ENCODE results near the gene RBP2.

The RBP2 gene

GRCh38 chr3:139477710-139478640, 1.7 kb upstream of the RBP2 start:
- no peak for DNase-seq

- DNase-seq, result no peak
These were observed 3.1 kb downstream of the RBP2 start for GRCh38 chr3:139473155-139473771.

DNA sequence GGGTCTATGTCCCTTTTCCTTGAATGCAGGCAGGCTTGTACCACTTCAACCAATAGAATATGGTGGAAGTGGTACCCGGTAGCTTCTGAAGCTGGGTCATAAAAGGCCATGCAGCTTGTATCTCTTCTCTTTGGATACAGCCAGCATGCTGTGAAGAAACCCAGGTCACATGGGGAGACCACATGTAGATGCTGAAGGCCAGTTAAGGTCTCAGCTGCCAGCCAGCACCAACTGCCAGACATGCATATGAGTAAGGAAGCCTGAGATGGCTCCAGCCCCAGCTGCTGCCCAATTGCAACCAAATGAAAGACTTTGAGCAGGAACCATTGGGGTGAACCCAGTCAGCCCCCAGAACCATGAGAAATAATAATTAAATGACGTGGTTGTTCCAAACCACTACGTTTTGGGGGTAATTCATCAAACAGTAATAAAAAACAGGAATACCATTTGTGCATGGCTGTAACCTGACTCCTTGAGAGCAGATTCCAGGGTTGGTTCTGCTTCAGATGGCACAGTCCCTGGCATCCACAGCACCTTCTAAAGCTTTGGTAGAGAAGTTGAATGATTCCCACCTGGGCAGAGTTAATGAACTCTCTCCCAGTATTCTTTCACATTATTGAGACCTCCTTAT, 3.8 kb downstream of the RBP2 start:
- no peak for DNase-seq

DNA sequence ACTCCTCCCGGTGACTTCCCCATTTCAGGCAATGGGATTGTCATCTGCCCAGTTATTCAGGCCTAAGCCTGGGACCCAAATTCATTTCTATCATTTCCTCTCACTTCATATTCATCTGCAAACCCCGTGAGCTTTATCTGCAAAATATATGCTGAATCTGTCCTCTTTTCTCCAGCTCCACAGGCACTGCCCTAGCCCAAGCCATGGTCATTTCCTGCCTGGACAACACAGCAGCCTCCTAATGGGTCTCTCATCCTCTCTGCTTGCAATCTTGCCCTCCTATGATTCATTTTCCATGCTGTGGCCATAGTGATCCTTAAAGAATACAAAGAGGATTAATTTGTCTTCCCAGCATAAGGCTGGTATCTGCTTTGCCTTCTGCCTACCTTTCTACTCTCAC, 6.1 kb downstream of the RBP2 start:
- no peak for DNase-seq

- DNase-seq, result peak; percentile 80
These were observed 7.9 kb downstream of the RBP2 start for GRCh38 chr3:139468399-139468798.

GRCh38 chr3:139466360-139466759, 10.0 kb downstream of the RBP2 start:
- peak; percentile 18 for DNase-seq

- DNase-seq, result no peak
These were observed 10.7 kb downstream of the RBP2 start for GRCh38 chr3:139465636-139466035.

GRCh38 chr3:139463466-139463865, 12.8 kb downstream of the RBP2 start:
- DNase-seq, result no peak

- no peak for DNase-seq
These were observed 15.8 kb downstream of the RBP2 start for GRCh38 chr3:139460529-139460928.

- no peak for DNase-seq
These were observed 16.2 kb downstream of the RBP2 start for GRCh38 chr3:139460076-139460475.

GRCh38 chr3:139458348-139458747, 18.0 kb downstream of the RBP2 start:
- no peak for DNase-seq

DNA sequence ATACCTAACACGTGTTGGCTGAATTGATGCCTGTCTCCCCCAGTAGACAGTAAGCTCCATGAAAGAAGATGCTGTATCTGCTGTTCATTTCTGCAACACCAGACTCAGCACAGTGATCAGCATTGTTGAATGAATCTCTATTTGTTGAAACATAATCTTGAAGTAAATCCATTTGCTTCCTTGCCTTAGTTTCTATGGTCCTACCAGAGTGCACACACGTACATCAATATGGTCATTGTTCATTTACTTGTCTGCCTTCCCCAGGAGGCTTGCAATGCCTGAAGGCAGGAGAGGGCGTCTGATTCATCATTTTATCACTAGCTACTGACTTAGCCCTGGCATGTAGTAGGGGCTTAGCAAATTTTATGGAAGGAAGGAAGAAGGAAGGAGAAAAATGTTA, 19.2 kb downstream of the RBP2 start:
- no peak for DNase-seq

GRCh38 chr3:139456386-139456785, 19.9 kb downstream of the RBP2 start:
- DNase-seq, result no peak

- DNase-seq, result peak; percentile 41
These were observed 20.5 kb downstream of the RBP2 start for GRCh38 chr3:139455855-139456254.

- DNase-seq, result no peak
These were observed 21.1 kb downstream of the RBP2 start for GRCh38 chr3:139455206-139455605.

GRCh38 chr3:139454346-139454745, 22.0 kb downstream of the RBP2 start:
- DNase-seq, result no peak

GRCh38 chr3:139450159-139450558, 26.2 kb downstream of the RBP2 start:
- no peak for DNase-seq

- DNase-seq, result no peak
These were observed 26.8 kb downstream of the RBP2 start for GRCh38 chr3:139449566-139449965.

- DNase-seq, result peak; percentile 75
These were observed 28.2 kb downstream of the RBP2 start for GRCh38 chr3:139448104-139448503.

GRCh38 chr3:139447486-139447885, 28.8 kb downstream of the RBP2 start:
- no peak for DNase-seq

GRCh38 chr3:139444446-139444845, 31.9 kb downstream of the RBP2 start:
- no peak for DNase-seq

DNA sequence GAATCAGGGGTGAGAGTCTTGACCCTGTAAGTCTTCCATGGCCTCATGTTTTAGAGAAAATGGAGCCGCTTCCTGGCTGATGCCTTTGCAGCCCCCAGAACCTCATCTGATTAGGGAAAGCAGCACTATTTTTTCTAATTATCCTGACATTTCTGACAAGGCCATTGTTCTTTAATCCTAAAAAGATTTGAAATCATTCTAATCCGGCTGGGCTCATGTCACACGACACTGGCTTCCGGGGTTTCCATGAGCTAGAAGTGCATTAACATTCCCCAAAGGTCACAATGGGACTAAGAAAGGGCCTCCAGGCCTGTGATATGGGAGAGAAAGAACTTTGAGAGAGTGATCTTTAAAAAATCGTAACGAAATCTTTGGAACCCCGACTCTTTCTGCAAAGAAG, 33.1 kb downstream of the RBP2 start:
- no peak for DNase-seq

GRCh38 chr3:139441656-139442055, 34.7 kb downstream of the RBP2 start:
- peak; percentile 24 for DNase-seq

All from NCI-H1092 treated with DMSO at 0.1 percent for 48 hours (cell line).